ENCODE results near the gene TLE7.

The TLE7 gene

GRCh38 chr16:71472051-71472450 is 30.2 kb upstream of the TLE7 start:
- Histone ChIP-seq H3K27ac (ENCODE audit: low read length) (no peak overlapping the region), H3K4me1 (ENCODE audit: low read length) (peaks cover 13% of the 10 kb centered on the region), H4K20me1 (ENCODE audit: insufficient read depth, low read length) (no peaks in the 10 kb centered on the region), H3K79me2 (ENCODE audit: low read length) (no peaks in the 10 kb centered on the region), H3K36me3 (replicated peaks; ENCODE audit: low read depth, low read length) (peaks cover 6% of the 10 kb centered on the region), H3K4me2 (ENCODE audit: low read length) (no peak overlapping the region), H2AFZ (ENCODE audit: low read depth, low read length) (no peak overlapping the region), H3K9ac (ENCODE audit: low read length) (no peak overlapping the region), H3K27me3 (ENCODE audit: low read depth, low read length) (no peaks in the 10 kb centered on the region), H3K9me3 (ENCODE audit: insufficient read depth, low read length) (no peaks in the 10 kb centered on the region), H3K4me3 (ENCODE audit: low read length) (no peak overlapping the region)
- TF ChIP-seq CTCF (IDR thresholded peaks at IDR 0.05; ENCODE audit: low read depth, low read length) (no peak), EZH2phosphoT487 (IDR thresholded peaks at IDR 0.05; ENCODE audit: low read depth) (no peak)

GRCh38 chr16:71467810-71468209 is 26.0 kb upstream of the TLE7 start:
- no peak overlapping the region for H3K4me2 ChIP-seq (ENCODE audit: low read length)
- H3K27me3 ChIP-seq (ENCODE audit: low read depth, low read length), result no peaks in the 10 kb centered on the region
- TF ChIP-seq EZH2phosphoT487 (IDR thresholded peaks at IDR 0.05; ENCODE audit: low read depth) (no peak), CTCF (IDR thresholded peaks at IDR 0.05; ENCODE audit: low read depth, low read length) (no peak)

GRCh38 chr16:71464231-71464630 is 22.4 kb upstream of the TLE7 start:
- Histone ChIP-seq H3K27me3 (ENCODE audit: low read depth, low read length) (no peaks in the 10 kb centered on the region), H3K36me3 (replicated peaks; ENCODE audit: low read depth, low read length) (no peaks in the 10 kb centered on the region), H3K4me2 (ENCODE audit: low read length) (no peak overlapping the region), H3K27ac (ENCODE audit: low read length) (no peak overlapping the region), H3K9me3 (ENCODE audit: insufficient read depth, low read length) (no peaks in the 10 kb centered on the region), H4K20me1 (ENCODE audit: insufficient read depth, low read length) (no peaks in the 10 kb centered on the region; the same call in 1 of the 2 replicates), H3K4me3 (ENCODE audit: low read length) (no peak overlapping the region), H3K4me1 (ENCODE audit: low read length) (peaks cover 13% of the 10 kb centered on the region; the same call in 1 of the 2 replicates), H3K9ac (ENCODE audit: low read length) (no peak overlapping the region), H3K79me2 (ENCODE audit: low read length) (peaks cover 24% of the 10 kb centered on the region), H2AFZ (ENCODE audit: low read depth, low read length) (no peak overlapping the region)
- TF ChIP-seq CTCF (IDR thresholded peaks at IDR 0.05; ENCODE audit: low read depth, low read length) (no peak), EZH2phosphoT487 (IDR thresholded peaks at IDR 0.05; ENCODE audit: low read depth) (no peak)

More at GRCh38 chr16:71467810-71468209, 26.0 kb upstream of the TLE7 start:
- no peak overlapping the region for H2AFZ ChIP-seq (ENCODE audit: low read depth, low read length)
- H4K20me1 ChIP-seq (ENCODE audit: insufficient read depth, low read length), result no peaks in the 10 kb centered on the region
- peaks cover 2% of the 10 kb centered on the region; the same call in 1 of the 2 replicates for H3K4me1 ChIP-seq (ENCODE audit: low read length)
- H3K36me3 ChIP-seq (replicated peaks; ENCODE audit: low read depth, low read length), result no peaks in the 10 kb centered on the region
- no peaks in the 10 kb centered on the region for H3K79me2 ChIP-seq (ENCODE audit: low read length)
- no peak overlapping the region for H3K4me3 ChIP-seq (ENCODE audit: low read length)
- H3K9me3 ChIP-seq (ENCODE audit: insufficient read depth, low read length), result no peaks in the 10 kb centered on the region
- H3K9ac ChIP-seq (ENCODE audit: low read length), result no peak overlapping the region
- no peak overlapping the region for H3K27ac ChIP-seq (ENCODE audit: low read length)

GRCh38 chr16:71461686-71462648 is 20.1 kb upstream of the TLE7 start, which contains the start of gene ZNF23:
TSS of gene ZNF23 (minus strand) at chr16:71462247. CDS start at chr16:71456796, 5,451 bp downstream.
- 0 out of 2 replicates have a peak within 1 kb of the TSS, but pooled peaks have one; percentile 11 for H3K27ac ChIP-seq (ENCODE audit: low read length)
- TF ChIP-seq CTCF (IDR thresholded peaks at IDR 0.05; ENCODE audit: low read depth, low read length) (peak; percentile 52), EZH2phosphoT487 (IDR thresholded peaks at IDR 0.05; ENCODE audit: low read depth) (no peak)

More at GRCh38 chr16:71461686-71462648, 20.1 kb upstream of the TLE7 start, which contains the start of gene ZNF23:
- Histone ChIP-seq H3K9ac (ENCODE audit: low read length) (peak within 1 kb of the TSS; percentile 76), H4K20me1 (ENCODE audit: insufficient read depth, low read length) (no peaks in the 10 kb centered on the region; the same call in 1 of the 2 replicates), H3K4me2 (ENCODE audit: low read length) (peak within 1 kb of the TSS; percentile 98), H3K4me3 (ENCODE audit: low read length) (peak within 1 kb of the TSS; percentile 95), H3K79me2 (ENCODE audit: low read length) (peaks cover 30% of the 10 kb centered on the region), H3K9me3 (ENCODE audit: insufficient read depth, low read length) (no peaks in the 10 kb centered on the region), H2AFZ (ENCODE audit: low read depth, low read length) (peak within 1 kb of the TSS; percentile 88), H3K27me3 (ENCODE audit: low read depth, low read length) (no peaks in the 10 kb centered on the region), H3K36me3 (replicated peaks; ENCODE audit: low read depth, low read length) (no peaks in the 10 kb centered on the region), H3K4me1 (ENCODE audit: low read length) (peaks cover 13% of the 10 kb centered on the region; the same call in 1 of the 2 replicates)
